ENCODE data around the gene CHD9.

Gene CHD9

GRCh38 chr16:53052519-53053501 is 2.0 kb upstream of the CHD9 start, which contains the start of gene CHD9NB (continued):
- TF ChIP-seq PRDM10 (tag by site-specific recombination; IDR thresholded peaks at IDR 0.05) (peak; percentile 59), ZBTB48 (tag by site-specific recombination; IDR thresholded peaks at IDR 0.05) (peak; percentile 55; the same call in 1 of the 2 replicates), ZBTB20 (tag by site-specific recombination; IDR thresholded peaks at IDR 0.05) (peak; percentile 45; the same call in 1 of the 2 replicates), AEBP2 (tag by site-specific recombination; IDR thresholded peaks at IDR 0.05; ENCODE audit: borderline replicate concordance) (no peak), ZNF654 (tag by site-specific recombination; IDR thresholded peaks at IDR 0.05; ENCODE audit: low read depth) (no peak), YY1 (tag by site-specific recombination; IDR thresholded peaks at IDR 0.05) (no peak), ZSCAN18 (tag by site-specific recombination; IDR thresholded peaks at IDR 0.05) (no peak), MEIS1 (CRISPR knock-in tag; IDR thresholded peaks at IDR 0.05; ENCODE audit: borderline replicate concordance) (no peak), KLF9 (tag by site-specific recombination; IDR thresholded peaks at IDR 0.05; ENCODE audit: low read depth) (no peak; the same call in 1 of the 2 replicates), PBX3 (CRISPR knock-in tag; IDR thresholded peaks at IDR 0.05) (no peak), ZNF639 (tag by site-specific recombination; IDR thresholded peaks at IDR 0.05) (no peak), ZNF280D (tag by site-specific recombination; IDR thresholded peaks at IDR 0.05) (no peak), BCL6B (tag by site-specific recombination; IDR thresholded peaks at IDR 0.05) (no peak; the same call in 1 of the 2 replicates), TCF7L2 (IDR thresholded peaks at IDR 0.05; ENCODE audit: borderline replicate concordance, low read depth, low read length) (no peak), PRDM2 (tag by site-specific recombination; IDR thresholded peaks at IDR 0.05; ENCODE audit: borderline replicate concordance) (no peak), ZNF266 (tag by site-specific recombination; IDR thresholded peaks at IDR 0.05; ENCODE audit: low read depth) (0 out of 2 replicates have a peak, but pooled peaks have one; percentile 44)

All from HEK293 (cell line).